HG03432 (cell line): ENCODE data around the gene PRXL2C.
"Not testable (repeated sequence)": the region's sequence is repeated elsewhere in the genome, so short reads cannot be mapped to it uniquely, and the experiment has no call there.

Source experiments
- ATAC-seq: cut with Tn5 transposase; IDR thresholded peaks from one replicate; pipeline ENCODE4 v1.9.1; 2021; ENCODE audit warnings: mild to moderate bottlenecking, moderate library complexity; ENCODE audit not compliant: unreplicated experiment

PRXL2C gene

DNA sequence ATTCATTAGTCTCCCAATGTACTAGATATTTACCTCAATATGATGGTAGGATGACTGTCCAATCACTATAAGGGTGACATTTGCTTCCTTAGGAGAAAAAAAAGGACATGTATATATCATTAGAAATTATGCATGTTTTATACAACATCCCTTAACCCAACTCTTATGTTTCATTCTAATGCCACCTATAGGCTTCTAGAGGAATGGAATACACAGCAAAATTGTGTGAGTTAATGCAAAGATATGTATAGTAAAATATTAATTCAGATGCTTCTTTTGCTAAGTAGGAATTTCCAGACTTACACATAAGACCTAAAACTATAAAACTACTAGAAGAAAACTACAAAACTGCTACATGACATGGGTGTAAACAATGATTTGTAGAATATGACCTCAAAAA lies 3.5 kb downstream of the PRXL2C start:
- ATAC-seq = no peak

DNA sequence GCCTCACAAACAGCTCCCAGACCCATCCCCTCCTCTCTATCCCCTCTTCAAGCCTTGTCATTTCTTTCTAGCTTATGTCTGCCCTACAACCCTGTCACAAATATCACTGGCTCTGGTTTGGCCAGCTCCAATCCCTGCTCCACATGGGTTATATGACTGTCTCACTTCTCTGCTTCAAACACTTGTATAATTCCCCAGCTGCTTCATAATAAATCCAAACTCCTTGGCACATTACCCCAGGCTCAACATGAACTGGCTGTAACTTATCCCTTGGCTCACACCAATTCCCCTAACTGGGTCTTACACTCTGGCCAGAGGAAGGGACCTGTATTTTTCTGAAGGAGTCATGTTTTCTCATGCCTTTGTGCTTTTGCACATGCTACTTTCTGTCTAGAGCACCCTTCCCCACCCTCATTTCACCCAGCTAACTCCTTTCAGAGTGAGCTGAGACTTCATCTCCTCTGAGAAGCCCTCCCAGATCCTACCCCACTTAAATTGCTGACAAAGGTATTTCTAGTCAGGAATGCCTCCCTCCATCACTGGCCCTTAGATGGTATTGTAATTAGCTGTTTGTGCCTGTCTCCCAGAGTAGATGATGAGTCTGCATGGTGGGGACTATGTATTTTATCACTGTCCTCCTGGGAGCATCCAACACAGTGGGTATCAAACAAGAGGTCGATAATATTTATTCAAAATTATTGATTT lies 5.3 kb downstream of the PRXL2C start:
- ATAC-seq = no peak

DNA sequence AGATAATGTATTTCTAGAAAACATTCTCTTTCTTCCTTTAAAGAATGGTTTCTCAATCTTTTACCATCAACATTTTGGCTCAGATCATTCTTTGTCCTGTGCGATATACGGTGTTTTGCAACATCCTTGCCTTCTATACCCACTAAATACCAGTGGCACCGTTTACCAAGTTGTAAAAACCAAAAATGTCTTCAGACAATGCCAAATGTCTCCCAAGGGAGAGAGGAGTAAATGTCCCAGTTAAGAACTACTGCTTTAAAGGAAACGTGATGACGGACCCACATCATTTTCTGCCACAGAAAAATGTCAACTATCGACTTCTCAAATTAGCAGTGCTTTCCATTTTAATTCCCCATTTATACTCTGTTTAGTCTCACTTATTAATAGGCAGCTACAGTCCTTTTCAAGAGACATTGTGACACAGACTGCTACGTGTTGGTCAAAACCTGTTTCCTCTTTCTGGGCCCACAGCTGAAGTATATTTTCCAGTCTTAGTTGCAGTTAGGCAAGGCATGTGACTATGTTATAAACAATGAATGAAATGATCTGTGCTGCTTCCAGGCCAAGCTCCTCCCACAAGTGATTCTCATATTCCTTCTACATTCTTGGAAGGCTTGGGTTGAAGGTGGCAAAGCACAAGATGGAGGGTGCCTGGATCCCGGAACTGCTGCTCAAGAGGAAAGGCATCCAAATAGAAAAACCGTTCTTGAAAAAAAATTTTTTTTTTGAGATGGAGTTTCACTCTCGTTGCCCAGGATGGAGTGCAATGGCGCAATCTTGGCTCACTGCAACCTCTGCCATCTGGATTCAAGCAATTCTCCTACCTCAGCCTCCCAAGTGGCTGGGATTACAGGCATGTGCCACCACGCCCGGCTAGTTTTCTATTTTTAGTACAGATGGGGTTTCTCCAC lies 8.8 kb downstream of the PRXL2C start:
- no peak for ATAC-seq

DNA sequence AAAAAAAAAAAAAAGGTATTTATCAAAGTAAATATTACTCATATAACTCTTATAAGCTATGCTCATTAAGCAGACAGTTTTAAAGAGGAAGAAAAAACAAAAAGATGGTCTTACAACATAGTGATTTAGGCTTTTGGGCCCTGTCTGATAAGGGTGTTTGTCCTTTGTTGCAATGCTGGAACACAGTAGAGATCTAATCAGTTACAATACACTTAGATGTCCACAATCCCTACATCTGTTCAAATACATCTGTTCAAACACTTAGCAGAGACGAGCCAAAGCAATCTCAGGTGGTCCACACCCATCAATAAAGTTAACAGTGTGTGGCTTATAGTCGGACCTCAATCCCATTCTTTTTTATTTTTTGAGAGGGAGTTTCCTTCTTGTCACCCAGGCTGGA lies 11.0 kb downstream of the PRXL2C start:
- no peak for ATAC-seq

DNA sequence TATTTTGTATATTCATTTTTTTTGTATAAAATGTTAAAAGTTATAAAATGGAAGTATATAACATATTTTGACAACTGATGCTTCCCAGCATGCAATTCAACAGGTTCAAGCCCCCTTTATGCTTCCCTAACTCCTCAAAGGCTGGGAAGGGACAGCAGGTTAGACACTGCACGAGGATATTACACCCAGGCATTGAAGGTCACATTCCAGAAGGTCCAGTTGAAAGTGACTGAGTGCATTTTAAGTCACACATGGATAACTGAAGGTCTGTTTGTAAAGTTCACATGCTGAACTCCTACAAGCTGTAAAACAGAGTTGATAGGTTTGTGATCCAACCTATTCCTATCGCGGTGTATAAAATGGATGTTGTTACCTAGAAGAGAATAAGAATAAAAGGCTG lies 13.6 kb downstream of the PRXL2C start:
- no peak for ATAC-seq

DNA sequence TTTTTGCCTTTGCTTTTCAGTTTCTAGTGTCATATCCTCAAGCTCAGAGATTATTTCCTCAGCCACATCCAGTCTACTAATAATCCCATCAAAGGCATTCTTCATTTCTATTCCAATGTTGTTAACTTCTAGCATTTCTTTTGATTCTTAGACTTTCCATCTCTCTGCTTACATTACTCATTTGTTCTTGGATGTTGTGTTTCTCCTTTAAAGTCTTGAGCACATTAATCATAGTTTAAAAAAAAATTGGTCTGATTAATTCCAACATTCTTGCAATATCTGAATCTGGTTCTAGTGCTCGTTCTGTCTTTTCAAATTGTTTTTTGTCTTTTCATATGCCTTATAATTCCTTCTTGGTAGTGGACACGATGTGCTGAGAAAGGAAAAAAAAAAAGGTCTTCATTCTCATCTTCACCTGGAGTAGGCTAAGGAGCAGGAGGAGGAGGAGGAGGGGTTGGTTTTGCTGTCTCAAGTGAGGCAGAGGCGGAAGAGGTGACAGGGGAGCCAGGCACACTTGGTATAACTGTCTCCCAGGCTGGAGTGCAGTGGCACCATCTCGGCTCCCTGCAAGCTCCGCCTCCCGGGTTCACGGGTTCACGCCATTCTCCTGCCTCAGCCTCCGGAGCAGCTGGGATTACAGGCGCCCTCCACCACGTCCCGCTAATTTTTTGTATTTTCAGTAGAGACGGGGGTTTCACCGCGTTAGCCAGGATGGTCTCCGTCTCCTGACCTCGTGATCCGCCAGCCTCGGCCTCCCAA lies 16.3 kb downstream of the PRXL2C start:
- no peak for ATAC-seq

DNA sequence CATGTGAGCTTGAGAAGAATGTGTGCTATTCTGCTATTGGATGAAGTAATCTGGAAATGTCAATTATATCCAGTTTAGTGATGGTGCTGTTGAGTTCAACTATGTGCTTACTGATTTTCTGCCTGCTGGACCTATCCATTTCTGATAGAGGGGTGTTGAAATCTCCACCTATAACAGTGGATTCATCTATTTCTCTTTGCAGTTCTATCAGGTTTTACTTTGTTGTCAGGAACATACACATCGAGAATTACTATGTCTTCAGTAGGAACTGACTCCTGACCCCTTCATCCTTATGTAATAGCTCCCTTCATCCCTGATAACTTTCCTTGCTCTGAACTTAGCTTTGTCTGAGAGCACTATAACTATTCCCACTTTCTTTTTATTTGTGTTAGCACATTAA lies 18.7 kb downstream of the PRXL2C start:
- ATAC-seq = no peak

DNA sequence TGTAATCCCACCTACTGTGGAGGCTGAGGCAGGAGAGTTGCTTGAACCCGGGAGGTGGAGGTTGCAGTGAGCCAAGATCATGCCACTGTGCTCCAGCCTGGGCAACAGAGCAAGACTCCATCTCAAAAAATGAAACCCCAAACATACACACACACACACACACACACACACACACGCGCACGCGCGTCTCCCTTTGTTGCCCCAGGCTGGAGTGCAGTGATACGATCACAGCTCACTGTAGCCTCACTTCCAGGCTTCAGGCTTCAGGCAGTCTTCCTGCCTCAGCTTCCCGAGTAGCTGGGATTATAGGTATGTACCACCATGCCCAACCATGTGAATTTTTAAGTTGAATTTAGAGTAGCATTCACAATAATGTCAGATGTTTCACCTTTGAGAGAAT lies 21.5 kb downstream of the PRXL2C start:
- not testable (repeated sequence) for ATAC-seq

DNA sequence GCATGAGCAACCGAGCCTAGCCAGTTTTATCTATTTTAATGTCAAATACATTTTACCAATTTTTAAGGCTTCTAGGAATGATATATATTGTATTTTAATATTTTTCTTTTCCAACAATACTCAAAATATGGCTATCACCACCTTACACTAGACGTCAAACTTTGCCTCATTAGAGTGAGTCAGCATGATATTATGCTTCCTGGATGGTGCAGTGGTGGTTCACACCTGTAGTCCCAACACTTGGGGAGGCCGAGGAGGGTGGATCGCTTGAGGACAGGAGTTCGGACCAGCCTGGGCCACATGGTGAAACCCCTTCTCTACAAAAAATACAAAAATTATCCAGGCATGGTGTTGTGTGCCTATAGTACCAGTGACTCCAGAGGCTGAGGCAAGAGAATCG lies 28.2 kb downstream of the PRXL2C start:
- ATAC-seq = no peak

DNA sequence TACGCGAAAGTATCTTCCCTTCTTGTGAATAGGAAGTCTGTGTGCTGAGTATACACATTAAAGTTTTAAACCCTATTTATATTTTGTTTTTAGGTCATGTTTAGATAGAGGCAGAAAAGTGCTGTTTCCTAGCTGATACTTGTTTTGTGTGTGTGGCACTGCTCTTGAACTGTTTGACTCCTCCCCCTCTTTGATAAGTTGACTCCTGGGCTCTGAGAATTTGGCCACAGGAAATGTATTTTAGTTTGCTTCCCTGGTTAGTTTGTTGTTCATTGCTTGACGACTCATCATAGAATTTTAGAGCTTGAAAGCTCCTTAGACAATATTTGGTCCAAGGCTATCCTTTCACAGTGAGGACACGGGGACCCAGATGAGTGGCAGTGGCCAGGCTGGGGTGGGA lies 33.5 kb downstream of the PRXL2C start:
- ATAC-seq = no peak

DNA sequence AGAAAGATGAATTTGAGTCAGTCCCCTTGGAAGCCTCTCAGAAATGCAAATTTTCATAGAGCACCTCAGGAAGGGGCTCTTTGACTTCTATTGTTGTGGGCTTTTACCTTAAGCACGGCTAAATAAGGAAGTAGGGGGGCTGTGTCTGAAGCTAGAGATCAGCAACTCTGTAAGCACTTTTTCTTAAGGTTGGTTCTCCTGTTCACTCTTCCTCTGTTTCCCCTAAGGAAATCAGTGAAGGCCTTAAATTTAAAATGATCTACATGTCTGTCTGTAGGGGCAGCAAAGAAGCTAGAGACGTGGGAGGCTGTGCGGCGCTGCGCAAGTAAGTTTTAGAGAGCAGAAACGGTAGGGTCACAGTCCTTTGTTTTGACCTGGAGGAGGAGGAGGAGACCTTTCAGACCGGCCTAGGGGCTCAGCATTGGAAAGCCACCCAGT lies 34.3 kb downstream of the PRXL2C start:
- no peak for ATAC-seq

DNA sequence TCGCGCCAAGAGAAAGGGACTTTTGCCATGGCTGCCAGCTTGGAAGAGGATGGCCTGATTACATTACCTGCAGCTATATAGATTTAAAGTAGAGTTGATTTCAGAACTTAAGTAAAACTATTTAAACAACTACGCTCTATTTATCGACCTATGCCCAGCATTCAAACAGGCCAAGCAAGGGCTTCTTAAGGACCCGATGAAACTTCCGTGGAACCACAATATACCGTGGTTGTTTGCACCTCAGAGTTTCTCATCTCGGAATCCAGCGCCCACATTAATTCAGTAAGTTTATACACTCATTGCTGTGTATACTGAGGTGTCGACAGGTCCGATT lies 35.0 kb downstream of the PRXL2C start:
- ATAC-seq = no peak

DNA sequence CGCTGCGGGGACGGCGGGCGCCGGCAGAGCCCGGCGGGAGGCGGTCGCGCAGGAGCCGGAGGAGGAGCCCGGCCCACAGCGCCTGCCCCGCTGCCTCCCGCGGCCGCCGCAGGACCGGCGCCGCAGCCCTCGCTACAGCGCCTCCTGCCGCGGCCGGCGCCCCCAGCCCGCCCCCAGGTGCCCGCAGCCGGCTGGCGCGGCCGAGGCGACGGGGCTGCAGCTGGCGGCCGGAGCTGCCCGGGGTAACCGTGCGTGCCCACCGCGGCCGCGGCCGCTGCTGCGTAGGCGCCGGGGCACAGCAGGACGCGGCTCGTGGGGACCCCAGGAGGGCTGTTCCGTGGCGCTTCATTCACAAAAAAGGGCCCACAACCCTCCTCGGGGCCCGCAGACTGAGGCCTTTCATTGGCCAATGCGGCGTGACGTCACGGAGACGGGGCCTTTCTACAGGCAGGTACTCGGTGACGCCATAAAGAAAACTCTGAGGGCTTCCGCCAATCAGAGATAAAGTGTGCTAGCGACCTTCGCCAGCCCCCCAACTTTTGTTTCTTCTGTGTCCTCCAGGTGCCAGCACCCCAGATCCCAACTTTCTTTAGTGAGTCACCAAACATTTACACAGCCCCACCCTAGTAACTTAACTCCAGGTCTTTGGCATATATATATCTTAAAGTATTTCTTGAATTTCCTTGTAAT lies 35.5 kb downstream of the PRXL2C start, which contains the start of gene CDC14B:
TSS of gene CDC14B (minus strand) at position 353 of the 690 bp plus-strand sequence. CDS start 465 bp downstream, outside the sequence.
- ATAC-seq = peak; percentile 77

DNA sequence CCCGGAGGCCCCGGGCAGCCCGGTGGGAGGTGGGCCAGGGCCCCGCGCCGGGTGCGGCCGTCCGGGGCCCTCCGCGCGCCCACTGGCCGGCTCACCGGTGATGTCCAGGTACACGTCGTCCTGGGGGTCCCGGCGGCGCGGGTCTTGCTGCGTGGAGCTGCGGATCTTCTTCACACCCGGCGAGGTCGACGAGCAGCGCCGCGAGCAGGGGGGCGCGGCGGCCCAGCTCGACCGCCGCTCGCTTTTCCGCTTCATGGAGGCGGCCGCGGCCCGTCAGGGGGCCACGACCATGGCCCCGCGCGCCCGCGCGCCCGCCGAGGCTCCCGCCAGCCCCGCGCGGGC lies 36.0 kb downstream of the PRXL2C start:
- ATAC-seq = no peak

DNA sequence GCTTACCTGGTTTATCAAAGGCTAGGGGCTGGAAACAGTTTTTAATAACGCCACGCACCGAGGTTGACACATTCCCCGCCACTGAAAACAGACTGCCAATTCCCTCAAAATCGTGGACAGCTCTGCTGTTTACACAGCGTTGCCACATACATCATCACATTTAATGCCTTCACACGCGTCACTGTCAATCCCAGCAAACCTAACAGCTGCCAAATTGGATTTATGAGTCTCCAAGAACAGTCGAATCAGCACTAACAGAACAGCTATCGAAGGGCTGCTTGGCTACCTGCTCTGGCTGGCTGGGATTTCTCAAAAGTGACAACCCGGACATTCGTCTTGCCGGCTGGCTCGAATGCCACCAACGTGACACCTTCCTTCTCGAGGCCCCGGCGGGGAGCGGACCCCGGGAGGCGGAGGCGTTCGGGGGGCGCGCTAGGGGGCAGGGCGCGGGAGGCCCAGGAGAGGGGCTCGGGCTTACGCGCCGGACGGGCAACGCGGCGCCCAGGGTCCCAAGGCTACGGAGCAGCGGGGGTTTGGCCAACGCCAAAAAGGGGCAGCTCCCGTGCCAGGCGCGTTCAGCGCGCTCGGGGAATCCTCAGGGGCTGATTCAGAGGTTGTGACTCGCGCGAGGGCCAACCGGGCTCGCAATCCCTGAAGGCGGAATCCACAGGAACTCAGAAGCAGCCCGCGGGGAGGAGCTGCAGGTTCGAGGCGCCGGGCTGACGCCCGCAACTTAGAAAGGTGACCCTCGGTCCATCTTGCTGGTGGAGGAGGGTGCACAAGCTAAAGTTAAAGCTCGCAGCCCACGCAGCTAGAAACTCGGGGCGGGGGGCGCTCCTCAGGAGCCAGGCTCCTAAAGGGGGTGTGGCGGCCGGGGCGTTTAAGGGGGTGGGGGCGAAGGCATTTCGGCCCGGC lies 36.7 kb downstream of the PRXL2C start:
- ATAC-seq = no peak

DNA sequence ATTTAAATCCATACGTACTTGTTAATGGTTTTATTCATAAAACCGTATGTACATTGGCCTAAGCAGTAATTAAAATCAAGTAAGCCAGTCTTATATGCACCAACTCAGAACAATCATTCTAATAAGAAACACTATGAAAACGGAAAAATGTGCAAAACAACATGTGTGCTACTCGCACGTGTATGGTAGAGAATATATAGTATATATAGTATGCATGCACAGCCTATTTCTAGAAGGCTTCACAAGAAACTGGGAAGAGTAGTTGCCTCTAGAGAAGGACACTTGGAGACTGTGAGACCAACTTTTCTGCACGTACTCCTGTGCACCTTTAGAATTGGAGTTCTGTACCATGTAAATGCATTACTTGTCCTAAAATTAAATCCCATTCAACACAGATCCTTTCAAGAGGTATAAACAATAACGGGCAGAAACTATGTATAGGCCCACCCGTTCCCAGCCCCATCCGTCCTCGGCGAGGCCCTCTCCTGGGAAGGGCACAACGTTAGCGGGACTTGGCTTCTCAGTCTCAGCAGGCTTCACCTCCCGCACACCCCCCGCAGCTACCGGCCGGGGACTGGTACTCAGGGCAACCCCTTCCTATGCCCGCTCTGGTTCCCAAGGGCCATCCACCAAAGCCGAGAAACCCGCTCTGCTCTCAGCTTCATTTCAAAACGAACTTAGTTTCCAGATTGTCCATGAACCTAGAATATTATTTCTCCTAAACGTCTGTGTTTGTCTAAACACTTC lies 37.5 kb downstream of the PRXL2C start:
- no peak for ATAC-seq

DNA sequence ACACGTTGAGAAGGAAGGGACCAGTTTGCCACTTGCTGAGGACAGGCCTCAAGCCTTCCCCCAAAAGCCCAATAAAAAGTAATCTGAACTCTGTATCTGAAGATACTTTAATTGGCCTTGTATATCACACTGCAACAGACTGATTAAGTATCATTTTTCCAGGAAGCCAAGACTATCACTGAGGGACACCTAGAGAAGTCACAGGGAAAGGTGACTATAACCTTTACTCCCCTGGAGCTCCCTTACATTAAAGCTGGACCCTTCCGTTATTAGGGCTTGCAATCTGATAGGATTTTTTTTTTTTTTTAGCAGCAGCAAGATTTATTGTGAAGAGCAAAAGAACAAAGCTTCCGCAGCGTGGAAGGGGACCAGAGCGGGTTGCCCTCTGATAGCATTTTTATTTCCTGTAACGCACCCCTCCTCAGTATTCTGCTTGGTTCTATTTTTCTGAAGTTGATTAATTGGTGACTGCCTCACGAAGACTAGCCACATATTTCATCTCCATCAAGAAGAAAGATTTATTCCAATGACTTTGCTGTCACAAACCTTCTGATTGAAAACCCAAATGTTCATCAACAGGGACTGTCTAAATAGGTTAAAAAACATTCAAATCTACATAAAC lies 38.2 kb downstream of the PRXL2C start:
- no peak for ATAC-seq

DNA sequence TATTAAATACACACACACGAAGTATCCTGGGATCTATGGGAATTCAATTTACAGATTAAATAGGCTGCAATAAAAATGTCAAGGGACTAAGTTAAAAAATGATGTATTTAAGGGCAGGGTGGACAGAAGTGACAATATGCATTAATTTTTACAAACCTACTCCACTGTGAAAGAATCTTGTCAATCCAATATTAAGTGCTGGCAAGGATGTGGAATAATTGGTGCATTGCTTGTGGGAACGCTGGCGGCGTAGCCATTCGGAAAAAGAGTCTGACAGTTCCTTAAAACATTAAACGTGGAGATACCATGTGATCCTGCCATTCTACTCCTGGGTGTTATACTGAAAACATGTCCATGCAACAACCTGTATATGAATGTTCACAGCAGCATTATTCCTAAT lies 39.7 kb downstream of the PRXL2C start:
- ATAC-seq = no peak

DNA sequence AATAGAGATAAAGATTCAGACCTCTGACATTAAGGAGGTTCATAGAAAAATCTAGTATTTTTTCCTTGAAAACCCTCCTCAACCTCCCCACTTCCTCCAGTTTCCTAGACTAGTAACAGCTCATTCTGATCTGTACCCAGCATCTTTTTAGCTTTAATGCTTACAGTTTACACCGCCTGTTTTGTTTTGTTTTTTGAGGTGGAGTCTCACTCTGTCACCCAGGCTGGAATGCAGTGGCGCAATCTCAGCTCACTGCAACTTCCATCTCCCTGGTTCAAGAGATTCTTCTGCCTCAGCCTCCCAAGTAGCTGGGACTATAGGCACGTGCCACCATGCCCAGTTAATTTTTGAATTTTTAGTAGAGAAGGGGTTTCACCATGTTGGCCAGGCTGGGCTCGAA lies 40.5 kb downstream of the PRXL2C start:
- not testable (repeated sequence) for ATAC-seq
